ENCODE measurements around the gene ZNF362. TPM values are rescaled to one million over a fixed set of nuclear protein-coding genes. Genes with fewer than 3 reads are reported as not detected.

Gene ZNF362
- total RNA-seq, 2 experiments from 2014 or later, result 8.7 to 12.9 TPM

GRCh38 chr1:33261344-33261743, 5.1 kb downstream of the ZNF362 start:
- H3K36me3 Mint-ChIP-seq, result peaks cover 3% of the 10 kb centered on the region
- intact Hi-C loops (cut with micrococcal nuclease), result no loop called here
- ChIA-PET POLR2A (no interaction called here), CTCF (no interaction called here)
- no peak overlapping the region for H3K4me3 Mint-ChIP-seq
- no peaks in the 10 kb centered on the region for H3K27me3 Mint-ChIP-seq
- H3K9me3 Mint-ChIP-seq, result no peaks in the 10 kb centered on the region
- H3K27ac Mint-ChIP-seq, result no peak overlapping the region
- H3K4me1 Mint-ChIP-seq (ENCODE audit: low read depth), result peaks cover 38% of the 10 kb centered on the region
- DNase-seq, result no peak

- peaks cover 21% of the 10 kb centered on the region for H3K4me1 Mint-ChIP-seq (ENCODE audit: low read depth)
- intact Hi-C loops (cut with micrococcal nuclease), result no loop called here
- ChIA-PET CTCF (no interaction called here), POLR2A (no interaction called here)
- H3K27me3 Mint-ChIP-seq, result no peaks in the 10 kb centered on the region
- H3K27ac Mint-ChIP-seq, result no peak overlapping the region
- H3K4me3 Mint-ChIP-seq, result no peak overlapping the region
- no peaks in the 10 kb centered on the region for H3K9me3 Mint-ChIP-seq
- DNase-seq, result no peak
- H3K36me3 Mint-ChIP-seq, result no peaks in the 10 kb centered on the region
These were observed 7.7 kb downstream of the ZNF362 start for GRCh38 chr1:33263890-33264504.

- no peaks in the 10 kb centered on the region for H3K36me3 Mint-ChIP-seq
- H3K4me3 Mint-ChIP-seq, result no peak overlapping the region
- no peaks in the 10 kb centered on the region for H3K27me3 Mint-ChIP-seq
- intact Hi-C loops (cut with micrococcal nuclease), result no loop called here
- no peak for DNase-seq
- CTCF ChIA-PET, result interaction anchor here (1.1 kb wide), 1 partner anchor 29 kb away, joined by 4 read pairs; no protein-coding TSS in a partner anchor
- H3K9me3 Mint-ChIP-seq, result no peaks in the 10 kb centered on the region
- POLR2A ChIA-PET, result no interaction called here
- H3K27ac Mint-ChIP-seq, result no peak overlapping the region
- H3K4me1 Mint-ChIP-seq (ENCODE audit: low read depth), result peaks cover 6% of the 10 kb centered on the region
These were observed 9.7 kb downstream of the ZNF362 start for GRCh38 chr1:33265780-33266605.

GRCh38 chr1:33266766-33267165, 10.5 kb downstream of the ZNF362 start:
- Mint-ChIP-seq H3K9me3 (no peaks in the 10 kb centered on the region), H3K4me1 (ENCODE audit: low read depth) (peaks cover 6% of the 10 kb centered on the region), H3K27me3 (no peaks in the 10 kb centered on the region), H3K36me3 (no peaks in the 10 kb centered on the region), H3K27ac (no peak overlapping the region), H3K4me3 (no peak overlapping the region)
- intact Hi-C loops (cut with micrococcal nuclease), result no loop called here
- POLR2A ChIA-PET, result no interaction called here
- CTCF ChIA-PET, result no interaction called here
- no peak for DNase-seq

- POLR2A ChIA-PET, result no interaction called here
- H3K4me3 Mint-ChIP-seq, result no peak overlapping the region
- no peaks in the 10 kb centered on the region for H3K27me3 Mint-ChIP-seq
- H3K36me3 Mint-ChIP-seq, result no peaks in the 10 kb centered on the region
- H3K27ac Mint-ChIP-seq, result no peak overlapping the region
- H3K9me3 Mint-ChIP-seq, result no peaks in the 10 kb centered on the region
- CTCF ChIA-PET, result interaction anchor here (4.4 kb wide), 1 partner anchor 28 kb away, joined by 17 read pairs; no protein-coding TSS in a partner anchor
- DNase-seq, result no peak
- H3K4me1 Mint-ChIP-seq (ENCODE audit: low read depth), result peaks cover 8% of the 10 kb centered on the region
- intact Hi-C loops (cut with micrococcal nuclease), result no loop called here
These were observed 11.3 kb downstream of the ZNF362 start for GRCh38 chr1:33267468-33268205.

- no peak for DNase-seq
- CTCF ChIA-PET, result interaction anchor here (4.4 kb wide), 1 partner anchor 27 kb away, joined by 17 read pairs; no protein-coding TSS in a partner anchor
- intact Hi-C loops (cut with micrococcal nuclease), result no loop called here
- Mint-ChIP-seq H3K4me1 (ENCODE audit: low read depth) (peaks cover 16% of the 10 kb centered on the region), H3K27ac (no peak overlapping the region), H3K36me3 (no peaks in the 10 kb centered on the region), H3K27me3 (no peaks in the 10 kb centered on the region), H3K9me3 (no peaks in the 10 kb centered on the region), H3K4me3 (no peak overlapping the region)
- POLR2A ChIA-PET, result no interaction called here
These were observed 12.2 kb downstream of the ZNF362 start for GRCh38 chr1:33268457-33268856.

GRCh38 chr1:33268927-33269610, 12.8 kb downstream of the ZNF362 start:
- no peak for DNase-seq
- H3K36me3 Mint-ChIP-seq, result no peaks in the 10 kb centered on the region
- H3K4me1 Mint-ChIP-seq (ENCODE audit: low read depth), result peaks cover 18% of the 10 kb centered on the region
- H3K27ac Mint-ChIP-seq, result no peak overlapping the region
- no peaks in the 10 kb centered on the region for H3K27me3 Mint-ChIP-seq
- CTCF ChIA-PET, result interaction anchor here (4.4 kb wide), 1 partner anchor 27 kb away, joined by 17 read pairs; no protein-coding TSS in a partner anchor
- no peak overlapping the region for H3K4me3 Mint-ChIP-seq
- POLR2A ChIA-PET, result interaction anchor here (1.0 kb wide), 1 partner anchor 12 kb away, joined by 4 read pairs; no protein-coding TSS in a partner anchor
- intact Hi-C loops (cut with micrococcal nuclease), result no loop called here
- no peaks in the 10 kb centered on the region for H3K9me3 Mint-ChIP-seq

GRCh38 chr1:33269621-33270020, 13.3 kb downstream of the ZNF362 start:
- CTCF ChIA-PET, result interaction anchor here (4.4 kb wide), 1 partner anchor 26 kb away, joined by 17 read pairs; no protein-coding TSS in a partner anchor
- no peaks in the 10 kb centered on the region for H3K36me3 Mint-ChIP-seq

GRCh38 chr1:33270379-33270778, 14.1 kb downstream of the ZNF362 start:
- no peaks in the 10 kb centered on the region for H3K9me3 Mint-ChIP-seq
- H3K4me1 Mint-ChIP-seq (ENCODE audit: low read depth), result peaks cover 24% of the 10 kb centered on the region
- H3K27ac Mint-ChIP-seq, result no peak overlapping the region
- no peak overlapping the region for H3K4me3 Mint-ChIP-seq
- no peaks in the 10 kb centered on the region for H3K27me3 Mint-ChIP-seq
- intact Hi-C loops (cut with micrococcal nuclease), result no loop called here
- CTCF ChIA-PET, result interaction anchor here (4.4 kb wide), 1 partner anchor 26 kb away, joined by 17 read pairs; no protein-coding TSS in a partner anchor
- DNase-seq, result no peak
- POLR2A ChIA-PET, result interaction anchor here (0.8 kb wide), 1 partner anchor 89 kb away, joined by 3 read pairs; the partner anchor contains the start of gene TRIM62
- no peaks in the 10 kb centered on the region for H3K36me3 Mint-ChIP-seq

More at GRCh38 chr1:33269621-33270020, 13.3 kb downstream of the ZNF362 start:
- Mint-ChIP-seq H3K27me3 (no peaks in the 10 kb centered on the region), H3K9me3 (no peaks in the 10 kb centered on the region), H3K4me3 (no peak overlapping the region), H3K4me1 (ENCODE audit: low read depth) (peaks cover 24% of the 10 kb centered on the region), H3K27ac (no peak overlapping the region)
- POLR2A ChIA-PET, result interaction anchor here (0.8 to 1.0 kb wide), 2 partner anchors 12 to 88 kb away, joined by 3 to 4 read pairs; partner anchors contain the start of gene TRIM62
- intact Hi-C loops (cut with micrococcal nuclease), result no loop called here
- DNase-seq, result no peak

- peaks cover 24% of the 10 kb centered on the region for H3K4me1 Mint-ChIP-seq (ENCODE audit: low read depth)
- no peak overlapping the region for H3K4me3 Mint-ChIP-seq
- no peaks in the 10 kb centered on the region for H3K9me3 Mint-ChIP-seq
- POLR2A ChIA-PET, result no interaction called here
- intact Hi-C loops (cut with micrococcal nuclease), result no loop called here
- no peak overlapping the region for H3K27ac Mint-ChIP-seq
- H3K36me3 Mint-ChIP-seq, result no peaks in the 10 kb centered on the region
- H3K27me3 Mint-ChIP-seq, result no peaks in the 10 kb centered on the region
- CTCF ChIA-PET, result interaction anchor here (1.6 to 4.4 kb wide), 2 partner anchors 25 to 27 kb away, joined by 5 to 17 read pairs; no protein-coding TSS in a partner anchor
- no peak for DNase-seq
These were observed 14.6 kb downstream of the ZNF362 start for GRCh38 chr1:33270808-33271465.
